Osteocyte (in vitro differentiated cells): Measurements from ENCODE around the gene NEB. TPM values are rescaled to one million over a fixed set of nuclear protein-coding genes. Genes with fewer than 3 reads are reported as not detected.

Experiments used
- DNase-seq: peaks from one replicate; pipeline ENCODE4 v3.0.0; 2021; ENCODE audit warnings: mixed read lengths; ENCODE audit not compliant: unreplicated experiment; ENCODE audit errors: extremely low spot score
- H3K27ac Mint-ChIP-seq: one replicate; pipeline ENCODE4 v1.8.0; 2021; ENCODE audit warnings: mild to moderate bottlenecking, mixed read lengths; ENCODE audit not compliant: unreplicated experiment
- H3K27me3 Mint-ChIP-seq: one replicate; pipeline ENCODE4 v1.8.0; 2021; ENCODE audit warnings: mixed read lengths; ENCODE audit not compliant: unreplicated experiment
- H3K36me3 Mint-ChIP-seq: one replicate; pipeline ENCODE4 v1.8.0; 2021; ENCODE audit warnings: mixed read lengths; ENCODE audit not compliant: unreplicated experiment
- H3K4me1 Mint-ChIP-seq: one replicate; pipeline ENCODE4 v1.8.0; 2021; ENCODE audit warnings: mixed read lengths; ENCODE audit not compliant: unreplicated experiment
- H3K4me3 Mint-ChIP-seq: one replicate; pipeline ENCODE4 v1.8.0; 2021; ENCODE audit warnings: mild to moderate bottlenecking, moderate library complexity, mixed read lengths; ENCODE audit not compliant: unreplicated experiment
- H3K9me3 Mint-ChIP-seq: one replicate; pipeline ENCODE4 v1.8.0; 2021; ENCODE audit warnings: mixed read lengths; ENCODE audit not compliant: unreplicated experiment
- CTCF ChIP-seq: fragments of 200-600 bp; sonication (generic); IDR thresholded peaks from 2 replicates; pipeline ENCODE4 v1.5.0; 2021; ENCODE audit warnings: antibody characterized with exemption, mild to moderate bottlenecking, moderate library complexity
- total RNA-seq: library from RNA; stranded (reverse); gene quantifications from 2 replicates; pipeline ENCODE4 v1.2.1, GENCODE V29; 2021

The NEB gene
- total RNA-seq, 1 donor from 2014 or later: 0.40 TPM

DNA sequence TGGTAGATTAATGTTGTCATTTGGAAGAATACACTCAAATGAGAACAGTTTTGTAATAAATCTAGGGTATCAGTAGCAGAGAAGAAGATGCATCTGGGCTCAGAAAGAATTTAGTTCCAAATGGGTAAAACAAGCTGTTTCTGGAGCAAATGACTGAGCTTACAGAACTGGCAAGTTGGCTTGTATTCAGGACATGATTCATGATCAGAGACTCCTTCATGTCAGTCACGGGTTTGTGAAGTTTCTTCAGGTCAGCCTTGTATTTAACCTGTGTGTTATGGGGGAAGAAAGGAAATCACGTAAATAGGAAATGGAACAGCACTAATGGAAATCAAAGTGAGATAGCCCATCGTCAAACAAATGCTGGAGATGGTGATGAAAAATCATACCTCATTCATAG is 215.5 kb downstream of the NEB start:
- no peak for DNase-seq
- Mint-ChIP-seq H3K27ac (no peak overlapping the region), H3K36me3 (no peaks in the 10 kb centered on the region), H3K4me3 (no peak overlapping the region), H3K27me3 (no peaks in the 10 kb centered on the region), H3K4me1 (peaks cover 10% of the 10 kb centered on the region), H3K9me3 (no peaks in the 10 kb centered on the region)
- no peak for TF ChIP-seq CTCF

DNA sequence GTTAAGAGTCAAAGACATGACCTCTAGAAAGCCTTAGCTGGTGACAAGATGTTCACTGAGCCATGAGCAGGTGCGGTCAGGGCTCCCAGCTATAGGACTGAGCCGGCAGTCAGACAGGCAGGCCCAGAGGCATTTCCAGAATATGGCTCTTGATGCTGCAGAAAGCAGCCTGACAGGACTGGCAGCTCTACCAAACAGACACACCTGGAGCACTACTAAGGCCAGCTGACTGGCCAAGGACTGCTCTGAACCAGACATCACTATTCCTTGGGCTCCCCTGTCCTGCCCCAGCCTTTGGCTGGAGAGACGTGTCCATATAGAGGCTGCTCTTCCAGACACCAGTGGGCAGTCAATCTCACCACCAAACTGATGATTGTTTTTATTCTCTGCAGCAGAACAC is 225.8 kb downstream of the NEB start:
- TF ChIP-seq CTCF: no peak
- Mint-ChIP-seq H3K36me3 (peaks cover 4% of the 10 kb centered on the region), H3K9me3 (no peaks in the 10 kb centered on the region), H3K4me3 (no peak overlapping the region), H3K4me1 (no peaks in the 10 kb centered on the region), H3K27ac (no peak overlapping the region), H3K27me3 (no peaks in the 10 kb centered on the region)
- no peak for DNase-seq

- Mint-ChIP-seq H3K9me3 (no peaks in the 10 kb centered on the region), H3K36me3 (peaks cover 4% of the 10 kb centered on the region), H3K27me3 (no peaks in the 10 kb centered on the region), H3K27ac (no peak overlapping the region), H3K4me3 (no peak overlapping the region), H3K4me1 (no peaks in the 10 kb centered on the region)
- TF ChIP-seq CTCF: no peak
- no peak for DNase-seq
Observed at GRCh38 chr2:151506170-151506569, 228.1 kb downstream of the NEB start.

- H3K27me3 Mint-ChIP-seq: no peaks in the 10 kb centered on the region
- no peaks in the 10 kb centered on the region for H3K4me1 Mint-ChIP-seq
- H3K9me3 Mint-ChIP-seq: no peaks in the 10 kb centered on the region
- TF ChIP-seq CTCF: no peak
- DNase-seq: no peak
- no peak overlapping the region for H3K4me3 Mint-ChIP-seq
- H3K36me3 Mint-ChIP-seq: no peaks in the 10 kb centered on the region
- H3K27ac Mint-ChIP-seq: no peak overlapping the region
Observed at GRCh38 chr2:151498178-151498577, 236.1 kb downstream of the NEB start.

DNA sequence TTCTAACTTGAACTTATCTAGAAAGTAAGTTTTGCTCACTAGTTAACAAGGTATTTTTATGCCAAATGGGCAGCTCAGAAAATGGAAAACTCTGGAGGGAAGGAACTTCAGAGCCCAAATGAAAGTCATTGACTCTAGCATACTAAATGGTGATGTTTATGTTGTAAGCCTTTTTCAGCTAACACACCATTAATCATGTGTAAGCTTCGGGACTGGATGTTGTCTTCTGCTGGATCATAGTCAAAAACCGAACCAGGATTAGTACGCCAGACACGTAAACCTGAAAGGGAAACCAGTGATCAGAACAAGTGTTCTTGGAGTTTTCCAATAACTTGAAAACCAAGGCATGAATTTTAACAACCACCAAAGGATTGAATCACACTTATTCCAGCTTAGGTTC is 242.8 kb downstream of the NEB start:
- no peaks in the 10 kb centered on the region for H3K9me3 Mint-ChIP-seq
- no peak overlapping the region for H3K27ac Mint-ChIP-seq
- no peak overlapping the region for H3K4me3 Mint-ChIP-seq
- H3K4me1 Mint-ChIP-seq: no peaks in the 10 kb centered on the region
- no peak for TF ChIP-seq CTCF
- H3K36me3 Mint-ChIP-seq: peaks cover 9% of the 10 kb centered on the region
- H3K27me3 Mint-ChIP-seq: no peaks in the 10 kb centered on the region
- no peak for DNase-seq
